GM19025 (cell line): Measurements from ENCODE around the gene BARX1.

ENCODE experiments used
- ATAC-seq: cut with Tn5 transposase; IDR thresholded peaks from one replicate; pipeline ENCODE4 v1.9.1; 2021; ENCODE audit warnings: mild to moderate bottlenecking, low read depth, moderate library complexity; ENCODE audit not compliant: unreplicated experiment

The BARX1 gene

GRCh38 chr9:93929231-93929630 is 25.9 kb downstream of the BARX1 start:
- no peak for ATAC-seq

GRCh38 chr9:93922535-93922934 is 32.6 kb downstream of the BARX1 start:
- no peak for ATAC-seq

DNA sequence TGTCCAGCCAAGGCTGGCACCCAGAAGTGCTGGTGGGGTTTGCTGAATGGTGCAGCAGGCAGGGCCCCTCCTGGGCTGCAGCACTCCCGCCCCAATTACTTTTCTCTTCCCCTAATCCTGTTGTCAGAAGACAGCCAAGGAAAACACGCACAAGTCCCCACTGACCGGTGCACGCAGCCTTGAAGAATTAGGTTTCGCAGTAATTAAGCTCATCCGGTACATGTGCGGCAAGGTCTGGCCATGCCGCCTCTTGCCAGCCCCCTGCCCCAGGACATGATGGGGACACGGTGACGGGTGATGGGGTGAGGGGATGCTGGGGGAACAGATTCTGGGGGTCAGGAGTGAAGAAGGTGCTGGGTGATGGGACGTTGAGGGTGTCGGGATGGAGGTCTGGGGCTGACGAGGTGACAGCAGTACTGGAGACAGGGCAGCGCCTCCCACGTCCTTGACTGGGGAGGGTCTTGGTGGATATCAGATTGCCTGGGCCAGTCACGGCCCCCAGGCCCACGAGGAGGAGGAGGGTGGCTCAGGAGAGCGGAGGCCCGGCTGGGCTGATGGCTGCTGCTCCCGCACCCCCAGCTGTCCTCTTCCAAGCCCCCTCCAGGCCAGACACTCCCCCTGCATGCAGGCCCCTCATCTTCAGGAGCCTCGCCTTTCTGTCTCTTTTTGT is 34.9 kb downstream of the BARX1 start:
- ATAC-seq, result no peak

- ATAC-seq, result no peak
These were observed 37.1 kb downstream of the BARX1 start for GRCh38 chr9:93918061-93918460.

DNA sequence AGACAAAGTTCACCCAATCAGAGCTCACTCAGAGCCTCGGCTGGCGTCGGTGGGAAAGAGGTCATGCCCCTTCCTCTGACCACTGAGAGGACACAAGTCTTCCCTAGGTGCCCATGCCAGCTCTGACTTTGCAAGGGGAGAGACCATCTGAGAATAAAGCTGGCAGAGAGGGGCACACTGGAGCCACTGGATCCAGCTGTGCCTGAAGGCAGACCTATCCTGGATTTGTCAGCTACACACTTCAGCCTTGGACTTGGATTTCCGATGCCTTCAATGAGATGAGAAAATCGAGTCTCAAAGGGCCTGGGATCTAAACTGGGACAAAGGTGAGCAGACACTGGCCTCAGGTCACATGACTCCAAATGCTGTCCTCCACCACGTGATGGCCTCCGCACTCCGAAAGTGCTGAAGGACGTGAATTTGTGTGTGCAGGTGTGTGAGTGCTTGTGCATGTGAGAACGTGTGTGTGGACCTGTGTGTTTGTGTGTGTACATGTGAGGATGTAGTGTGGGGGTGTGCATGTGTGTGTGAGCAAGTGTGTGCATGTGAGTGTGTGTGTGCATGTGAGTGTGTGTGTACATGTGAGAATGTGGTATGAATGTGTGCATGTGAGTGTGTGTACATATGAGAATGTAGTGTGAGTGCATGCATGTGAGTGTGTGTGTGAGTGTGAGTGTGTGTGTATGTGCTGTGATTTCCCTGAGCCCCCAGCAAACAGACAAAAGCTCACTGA is 37.9 kb downstream of the BARX1 start:
- no peak for ATAC-seq

GRCh38 chr9:93916358-93916757 is 38.8 kb downstream of the BARX1 start:
- ATAC-seq, result no peak

DNA sequence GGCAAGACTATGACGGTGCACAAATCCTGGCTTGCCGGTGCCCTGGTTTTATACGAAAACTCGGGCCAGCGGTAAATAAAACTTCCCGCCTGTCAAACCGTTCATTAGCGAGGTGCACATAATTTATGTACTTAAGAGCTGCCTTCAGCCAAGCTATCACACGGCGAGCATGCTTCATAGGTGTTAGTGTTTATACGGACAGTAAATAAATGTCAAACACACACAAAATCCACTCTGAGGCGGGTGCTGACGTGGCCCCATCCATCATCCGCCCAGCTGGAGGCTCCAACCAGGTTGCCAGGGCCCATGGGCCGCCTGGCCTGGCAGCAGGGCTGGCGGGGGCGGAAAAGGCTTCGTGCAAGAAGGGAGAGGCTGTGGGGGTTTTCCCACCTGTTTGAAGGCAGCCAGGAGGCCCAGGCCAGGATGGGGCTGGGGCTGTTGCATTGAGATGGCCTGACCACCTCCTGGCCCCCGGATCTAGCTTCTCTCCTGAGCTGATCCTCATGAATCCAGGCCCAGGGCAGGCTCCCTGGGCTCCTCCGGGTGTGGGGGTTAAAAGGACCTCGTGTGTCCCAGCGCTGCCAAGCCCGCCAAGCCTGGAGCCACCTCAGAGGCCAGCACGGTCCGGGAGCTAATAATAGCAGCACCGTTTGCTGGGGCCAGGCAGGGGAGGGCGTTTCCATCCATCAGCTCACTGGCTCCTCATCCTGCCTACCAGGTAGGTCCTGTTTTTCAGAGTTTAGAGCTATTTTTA is 43.2 kb downstream of the BARX1 start:
- ATAC-seq, result no peak

DNA sequence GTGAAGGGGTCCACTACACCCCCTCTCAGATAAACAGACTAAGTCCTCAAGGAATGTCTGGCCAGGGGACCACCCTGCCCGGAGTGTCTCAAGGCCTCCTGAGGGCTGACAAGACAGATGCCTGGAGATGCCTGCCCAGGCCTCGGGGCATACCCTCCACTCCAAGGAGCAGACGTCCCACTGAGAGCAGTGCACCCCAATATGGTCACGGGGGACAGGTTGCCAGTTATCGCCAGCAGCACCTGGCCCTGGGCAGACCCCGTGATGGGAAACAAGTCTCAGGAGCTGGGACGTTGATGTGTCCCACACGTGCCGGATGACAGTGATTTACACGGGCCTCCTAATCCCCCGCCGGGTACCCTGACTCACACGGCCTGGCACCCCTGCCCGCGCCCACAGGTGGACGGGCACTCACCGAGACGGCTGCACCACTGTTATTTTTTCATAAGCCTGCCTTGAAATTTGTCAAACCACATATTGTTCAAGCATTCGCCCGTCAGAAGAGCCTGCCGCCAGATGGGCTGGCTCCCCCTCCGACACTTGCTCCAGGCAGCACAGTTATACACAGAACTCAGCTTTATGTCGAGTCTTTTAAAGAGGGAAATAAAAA is 43.9 kb downstream of the BARX1 start:
- ATAC-seq, result no peak

GRCh38 chr9:93910598-93910997 is 44.6 kb downstream of the BARX1 start:
- ATAC-seq, result no peak

DNA sequence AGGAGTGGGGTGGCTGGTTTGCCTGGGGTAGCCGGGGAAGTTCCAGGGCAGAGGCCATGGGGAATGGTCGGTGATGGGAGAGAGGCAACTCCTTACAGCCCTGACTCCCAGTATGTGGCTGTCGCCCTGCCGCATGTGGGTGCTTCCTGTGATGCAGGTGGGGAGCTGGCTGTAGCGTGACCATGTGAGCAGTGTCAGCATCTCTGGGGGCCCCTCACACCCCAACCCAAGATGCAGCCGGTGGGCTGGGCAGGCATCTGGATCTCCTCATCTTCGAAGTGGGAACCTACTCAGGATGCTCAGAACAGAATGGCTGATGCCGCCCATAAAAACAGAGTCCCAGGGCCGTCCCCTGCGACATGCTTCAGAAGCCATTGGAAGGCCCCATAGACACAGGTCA is 45.0 kb downstream of the BARX1 start:
- ATAC-seq, result no peak

- no peak for ATAC-seq
These were observed 45.9 kb downstream of the BARX1 start for GRCh38 chr9:93909242-93909616.

DNA sequence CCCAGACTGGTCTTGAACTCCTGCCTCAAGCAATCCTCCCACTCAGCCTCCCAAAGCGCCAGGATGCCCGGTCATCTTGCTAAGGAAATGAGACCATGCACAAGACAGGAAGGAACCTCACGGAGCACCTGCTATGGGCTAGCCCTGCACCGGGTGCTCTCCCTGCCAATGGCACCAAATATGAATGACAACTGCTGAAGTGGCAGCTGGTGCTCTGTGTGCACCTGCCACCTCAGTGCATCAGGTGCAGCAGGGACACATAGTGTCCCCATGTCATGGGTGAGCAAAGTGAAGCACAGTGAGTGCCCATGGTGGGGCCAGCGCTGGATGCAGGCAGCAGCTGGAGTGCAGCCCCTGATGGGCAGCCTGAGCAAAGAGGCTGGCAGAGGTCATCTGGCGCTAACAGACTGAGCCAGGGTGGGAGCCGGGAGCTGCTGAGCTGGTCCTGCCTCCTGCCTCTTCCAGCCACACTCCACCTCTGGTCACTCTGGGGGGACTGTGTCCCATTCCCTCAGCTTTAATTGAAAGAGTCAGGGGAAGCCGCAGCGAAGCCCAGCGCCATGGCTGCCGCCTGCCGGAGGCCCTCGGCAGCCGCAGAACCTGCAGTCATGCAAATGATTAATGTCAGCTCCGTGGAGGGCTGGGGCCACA is 46.4 kb downstream of the BARX1 start:
- no peak for ATAC-seq

- no peak for ATAC-seq
These were observed 47.5 kb downstream of the BARX1 start for GRCh38 chr9:93907551-93908199.

DNA sequence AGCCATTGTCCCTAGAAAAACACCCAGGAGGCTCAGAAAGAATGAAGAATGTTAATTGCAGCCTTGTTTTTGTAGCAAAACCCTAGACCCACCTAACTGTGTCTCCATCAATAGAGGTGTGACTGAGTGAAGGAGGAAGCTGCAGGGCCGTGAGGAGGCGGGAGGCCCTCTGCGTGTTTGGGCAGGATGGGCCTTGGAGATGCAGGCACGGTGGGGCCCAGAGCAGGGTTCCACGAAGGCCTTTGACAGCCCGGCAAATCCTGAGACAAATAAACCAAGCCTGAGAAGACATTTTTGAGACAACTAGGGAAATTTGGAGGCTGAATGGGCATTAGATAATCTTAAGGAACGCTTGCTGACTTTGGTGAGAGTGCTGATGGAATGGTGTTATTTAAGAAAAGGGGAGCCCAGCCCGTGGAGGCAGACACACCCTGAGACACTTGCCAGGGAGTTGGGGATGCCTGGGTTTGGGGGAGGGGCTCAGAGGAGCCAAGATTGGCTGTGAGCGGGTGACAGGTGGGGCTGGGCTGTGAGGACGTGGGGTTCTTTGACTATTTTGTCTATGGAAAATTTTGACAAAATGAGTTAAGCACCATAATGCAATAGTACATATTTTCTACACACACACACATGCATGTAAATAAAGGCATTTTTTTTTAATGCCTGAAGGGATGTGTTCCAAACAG is 48.8 kb downstream of the BARX1 start:
- ATAC-seq, result no peak

DNA sequence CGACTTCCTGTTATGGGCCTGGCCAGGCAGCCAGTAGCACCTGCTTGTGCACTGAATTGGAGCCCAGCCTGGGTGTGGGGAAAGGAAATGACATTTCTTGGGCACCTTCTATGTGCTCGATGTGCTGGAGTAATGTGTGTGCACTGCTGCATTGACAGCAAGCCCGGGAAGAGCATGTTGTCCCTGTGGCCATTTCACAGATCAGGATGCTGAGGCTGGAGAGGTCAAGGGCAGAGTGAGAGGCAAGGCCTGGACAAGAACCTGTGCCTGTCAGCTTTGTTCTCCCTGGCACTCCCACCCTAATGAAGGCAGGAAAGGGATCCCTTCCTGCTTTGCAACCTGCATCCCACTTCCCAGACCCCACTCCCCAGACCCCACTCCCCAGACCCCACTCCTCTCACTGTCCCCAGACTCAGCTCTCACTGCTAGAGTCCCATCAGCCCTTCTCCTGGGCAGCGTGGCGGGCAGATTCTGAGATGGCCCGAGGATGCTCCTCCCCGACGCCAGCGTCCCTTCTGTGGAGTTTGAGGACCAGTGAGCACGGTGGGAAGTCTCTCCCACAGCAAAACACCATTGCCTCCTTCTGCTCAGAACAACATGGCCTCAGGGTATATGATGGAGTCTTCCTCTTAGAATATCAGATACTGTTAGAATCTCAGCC is 49.6 kb downstream of the BARX1 start:
- ATAC-seq, result no peak

DNA sequence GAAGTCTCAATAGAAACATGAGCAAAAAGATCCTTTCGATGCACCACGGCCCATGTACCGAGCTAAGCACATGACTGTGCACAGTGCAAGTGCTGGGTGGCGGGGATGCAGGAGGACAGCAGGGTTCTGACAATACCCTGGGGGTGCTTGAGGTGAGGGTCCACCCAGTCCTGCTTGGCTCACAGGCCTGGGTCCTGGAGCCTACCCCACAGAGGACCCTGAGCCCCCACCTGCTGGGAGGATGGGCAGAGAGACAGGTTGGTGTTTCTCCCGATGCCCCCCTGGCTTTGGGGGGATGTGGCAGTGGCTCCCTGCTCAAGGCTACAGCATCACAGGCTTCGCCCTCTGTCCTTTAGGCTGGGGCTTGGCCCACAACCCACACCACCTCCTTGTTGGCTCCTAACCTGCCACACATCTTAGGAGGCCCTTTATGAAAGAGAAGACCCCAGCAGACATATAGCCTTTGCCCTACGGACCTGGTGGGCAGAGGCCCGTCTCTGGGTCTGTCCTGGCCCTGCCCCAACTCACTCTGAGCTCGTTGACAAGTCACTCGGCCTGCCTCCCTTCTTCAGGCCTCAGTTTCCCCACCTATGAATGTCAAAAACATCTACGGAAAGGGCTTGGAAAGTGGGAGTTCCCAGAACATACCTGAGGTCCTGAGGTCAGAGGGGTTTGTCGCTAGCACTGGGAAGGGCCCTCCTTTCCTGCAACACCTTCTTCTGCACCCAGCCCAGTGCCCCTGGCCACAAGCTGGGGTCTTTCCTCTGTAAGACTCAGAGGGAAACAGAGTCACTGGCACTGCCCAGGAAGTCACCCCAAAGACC is 50.3 kb downstream of the BARX1 start:
- ATAC-seq, result no peak

DNA sequence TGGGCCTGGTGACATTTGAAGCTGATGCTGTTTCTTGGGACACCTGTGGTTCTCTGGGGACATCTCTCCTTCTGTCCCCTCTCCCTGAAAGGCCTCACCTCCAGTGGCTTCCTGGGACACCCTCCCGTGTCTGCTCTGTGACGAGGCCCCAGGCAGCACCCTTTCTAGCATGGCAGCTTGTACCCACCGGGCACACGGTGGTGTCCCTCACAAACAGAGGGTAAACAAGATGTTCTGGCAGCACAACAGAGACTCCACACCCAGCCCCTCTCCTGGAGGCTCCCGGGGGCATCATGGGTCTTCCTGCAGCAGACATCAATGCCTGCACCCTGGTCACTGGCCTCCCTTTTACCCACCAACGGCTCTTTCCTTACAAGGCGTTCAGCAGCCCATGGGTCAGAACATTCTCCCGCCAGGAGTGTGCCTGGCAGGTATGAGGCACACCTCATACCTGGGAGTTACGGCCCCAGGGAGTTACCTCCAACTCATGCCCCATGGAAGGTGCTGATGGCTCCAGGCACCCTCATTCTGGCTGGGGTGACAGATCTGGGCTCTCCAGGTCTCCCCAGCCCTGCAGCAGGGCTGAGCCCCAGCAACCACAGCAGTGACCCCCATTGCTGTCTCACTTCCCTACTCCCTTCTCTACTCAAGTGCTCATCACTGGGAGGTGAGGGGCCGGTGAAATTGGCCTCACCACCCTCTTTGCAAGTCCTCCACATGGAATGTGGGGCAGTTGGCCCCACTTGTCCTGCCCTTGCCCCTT is 51.1 kb downstream of the BARX1 start:
- ATAC-seq, result no peak
